GM10847 (cell line): ENCODE measurements around the gene ZNF396.

Experiments used
- POLR2A ChIP-seq: IDR thresholded peaks from 2 replicates; pipeline ENCODE4 v1.6.1; 2011; ENCODE audit not compliant: insufficient read length; ENCODE audit errors: extremely low read depth

The ZNF396 gene

DNA sequence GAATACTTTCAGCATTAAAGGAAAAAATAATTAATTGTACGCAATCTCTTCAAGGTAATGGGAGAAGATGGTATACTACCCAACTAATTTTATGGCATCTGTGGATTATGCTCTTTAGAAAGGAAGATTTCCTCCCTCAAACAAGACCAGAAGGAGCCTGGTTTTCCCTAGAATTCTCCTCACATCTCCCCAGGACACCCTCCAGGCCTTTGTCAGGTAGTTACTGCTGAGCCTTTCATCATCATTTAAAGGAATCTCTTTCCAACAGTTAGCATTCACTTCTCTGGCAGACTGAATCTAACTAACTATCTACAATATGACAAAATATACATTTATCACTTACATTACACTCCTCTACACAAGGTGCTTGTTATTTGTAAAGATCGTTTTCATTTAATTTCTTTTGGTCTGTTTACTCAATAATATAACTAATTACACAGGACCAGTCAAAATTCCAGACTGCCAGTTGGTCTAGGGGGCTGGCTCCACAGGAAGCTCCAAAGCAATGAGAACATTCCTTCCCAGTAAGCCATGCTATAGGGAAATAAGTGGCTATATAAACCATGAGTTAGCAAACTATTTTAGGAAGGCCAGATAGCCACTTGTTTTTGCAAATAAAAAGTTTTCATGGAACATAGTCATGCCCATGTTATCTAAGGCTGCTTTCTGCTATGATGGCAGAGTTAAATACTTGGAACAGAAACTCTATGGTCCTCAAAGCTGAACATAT is 52.0 kb downstream of the ZNF396 start:
- no peak for TF ChIP-seq POLR2A

DNA sequence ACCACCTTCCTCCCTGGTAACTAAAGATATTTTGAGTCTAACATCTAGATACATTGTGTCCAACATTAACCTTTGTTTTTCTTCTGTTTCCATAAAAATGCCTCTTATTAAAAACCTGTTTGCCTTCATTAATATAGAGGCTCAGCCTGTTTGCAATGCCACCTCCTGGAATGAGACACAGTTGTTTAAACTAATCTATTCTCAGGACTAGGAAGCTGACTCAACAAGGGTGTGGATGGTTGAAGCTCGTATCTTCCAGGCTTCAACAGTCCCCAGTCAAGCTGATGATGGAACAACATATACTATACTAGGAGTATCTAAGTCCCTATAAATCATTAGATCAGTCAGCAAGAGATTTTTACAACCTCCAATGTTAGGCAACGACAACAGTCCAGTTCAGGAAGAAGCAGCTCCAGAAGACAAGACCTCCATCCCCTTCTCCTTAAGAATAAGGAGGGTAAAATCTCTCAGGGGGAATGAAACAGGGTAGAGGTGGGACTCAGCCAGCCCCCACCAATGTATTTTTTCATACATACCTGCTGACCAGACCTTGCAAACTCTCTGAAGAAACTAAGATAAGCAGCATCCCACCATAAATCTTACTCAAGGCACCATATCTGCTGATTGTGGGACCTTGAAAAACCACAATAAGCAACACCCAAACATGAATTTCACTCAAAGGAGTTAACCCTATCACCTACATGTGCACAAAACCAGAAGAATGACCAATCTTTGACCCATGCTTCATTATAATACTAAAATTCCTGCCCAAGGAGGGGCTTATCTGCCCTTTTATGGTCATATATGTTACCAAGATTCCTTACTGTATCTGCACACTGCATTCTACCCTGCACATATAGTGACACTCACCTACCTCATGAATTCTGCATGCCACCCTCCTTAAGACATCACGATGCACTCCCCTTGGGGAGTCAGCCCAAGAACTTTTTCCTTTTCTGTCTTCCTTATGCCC is 54.4 kb downstream of the ZNF396 start:
- TF ChIP-seq POLR2A: no peak
